ENCODE measurements around the gene ARHGEF12.
A peak's percentile ranks its signal among the peaks of the same experiment; 100 is the strongest.

ARHGEF12 gene, protein sequence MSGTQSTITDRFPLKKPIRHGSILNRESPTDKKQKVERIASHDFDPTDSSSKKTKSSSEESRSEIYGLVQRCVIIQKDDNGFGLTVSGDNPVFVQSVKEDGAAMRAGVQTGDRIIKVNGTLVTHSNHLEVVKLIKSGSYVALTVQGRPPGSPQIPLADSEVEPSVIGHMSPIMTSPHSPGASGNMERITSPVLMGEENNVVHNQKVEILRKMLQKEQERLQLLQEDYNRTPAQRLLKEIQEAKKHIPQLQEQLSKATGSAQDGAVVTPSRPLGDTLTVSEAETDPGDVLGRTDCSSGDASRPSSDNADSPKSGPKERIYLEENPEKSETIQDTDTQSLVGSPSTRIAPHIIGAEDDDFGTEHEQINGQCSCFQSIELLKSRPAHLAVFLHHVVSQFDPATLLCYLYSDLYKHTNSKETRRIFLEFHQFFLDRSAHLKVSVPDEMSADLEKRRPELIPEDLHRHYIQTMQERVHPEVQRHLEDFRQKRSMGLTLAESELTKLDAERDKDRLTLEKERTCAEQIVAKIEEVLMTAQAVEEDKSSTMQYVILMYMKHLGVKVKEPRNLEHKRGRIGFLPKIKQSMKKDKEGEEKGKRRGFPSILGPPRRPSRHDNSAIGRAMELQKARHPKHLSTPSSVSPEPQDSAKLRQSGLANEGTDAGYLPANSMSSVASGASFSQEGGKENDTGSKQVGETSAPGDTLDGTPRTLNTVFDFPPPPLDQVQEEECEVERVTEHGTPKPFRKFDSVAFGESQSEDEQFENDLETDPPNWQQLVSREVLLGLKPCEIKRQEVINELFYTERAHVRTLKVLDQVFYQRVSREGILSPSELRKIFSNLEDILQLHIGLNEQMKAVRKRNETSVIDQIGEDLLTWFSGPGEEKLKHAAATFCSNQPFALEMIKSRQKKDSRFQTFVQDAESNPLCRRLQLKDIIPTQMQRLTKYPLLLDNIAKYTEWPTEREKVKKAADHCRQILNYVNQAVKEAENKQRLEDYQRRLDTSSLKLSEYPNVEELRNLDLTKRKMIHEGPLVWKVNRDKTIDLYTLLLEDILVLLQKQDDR (N-terminal part only)

GRCh38 chr11:120335908-120336640 is at the start of gene ARHGEF12:
Gene ARHGEF12, plus strand, starts transcription at chr11:120336413. Its CDS starts 831 bp downstream, at chr11:120337244.
- H3K36me3 ChIP-seq (ENCODE audit: control insufficient read depth, insufficient read depth, low read length), result peaks cover 7% of the 10 kb centered on the region; the same call in 1 of the 2 replicates
- peak within 1 kb of the TSS; percentile 79 for H3K4me3 ChIP-seq (ENCODE audit: low read depth, low read length)
- H3K9me3 ChIP-seq (ENCODE audit: control insufficient read depth, insufficient read depth, low read depth, low read length), result no peaks in the 10 kb centered on the region
- peak within 1 kb of the TSS; percentile 75 for H3K9ac ChIP-seq (ENCODE audit: low read length)
- peak within 1 kb of the TSS; percentile 85 for H3K27ac ChIP-seq (ENCODE audit: low read depth, low read length)
- H3K4me1 ChIP-seq (ENCODE audit: control insufficient read depth, insufficient read depth, low read length), result peaks cover 19% of the 10 kb centered on the region
- H3K27me3 ChIP-seq (ENCODE audit: control insufficient read depth, insufficient read depth, low read length), result no peaks in the 10 kb centered on the region

GRCh38 chr11:120288021-120288420 is 48.2 kb upstream of the ARHGEF12 start:
- Histone ChIP-seq H3K27ac (ENCODE audit: low read depth, low read length) (no peak overlapping the region), H3K4me1 (ENCODE audit: control insufficient read depth, insufficient read depth, low read length) (no peaks in the 10 kb centered on the region), H3K27me3 (ENCODE audit: control insufficient read depth, insufficient read depth, low read length) (no peaks in the 10 kb centered on the region), H3K4me3 (ENCODE audit: low read depth, low read length) (no peak overlapping the region), H3K36me3 (ENCODE audit: control insufficient read depth, insufficient read depth, low read length) (no peaks in the 10 kb centered on the region), H3K9me3 (ENCODE audit: control insufficient read depth, insufficient read depth, low read depth, low read length) (no peaks in the 10 kb centered on the region), H3K9ac (ENCODE audit: low read length) (no peak overlapping the region)

DNA sequence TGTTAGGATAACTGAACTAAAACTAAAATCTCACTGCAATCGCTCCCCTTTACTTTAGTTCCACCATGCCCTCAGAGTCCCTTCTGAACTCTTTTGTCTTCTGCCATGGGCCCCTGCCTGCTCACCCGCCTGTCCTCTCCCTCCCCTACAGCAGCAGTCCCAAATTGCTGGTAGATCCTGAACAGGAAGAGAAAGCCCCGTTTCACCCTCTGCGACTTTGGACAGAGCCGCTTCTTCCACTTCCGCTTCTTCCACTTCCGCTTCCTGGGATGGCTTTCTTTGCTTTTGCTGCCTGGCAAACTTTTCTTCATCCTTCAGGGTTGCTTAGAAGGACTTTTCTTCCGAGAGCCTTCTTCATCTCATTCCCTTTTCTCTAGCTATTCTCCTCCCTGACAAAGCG is 46.8 kb upstream of the ARHGEF12 start:
- no peak overlapping the region for H3K4me3 ChIP-seq (ENCODE audit: low read depth, low read length)
- H3K27me3 ChIP-seq (ENCODE audit: control insufficient read depth, insufficient read depth, low read length), result no peaks in the 10 kb centered on the region
- no peak overlapping the region for H3K27ac ChIP-seq (ENCODE audit: low read depth, low read length)

DNA sequence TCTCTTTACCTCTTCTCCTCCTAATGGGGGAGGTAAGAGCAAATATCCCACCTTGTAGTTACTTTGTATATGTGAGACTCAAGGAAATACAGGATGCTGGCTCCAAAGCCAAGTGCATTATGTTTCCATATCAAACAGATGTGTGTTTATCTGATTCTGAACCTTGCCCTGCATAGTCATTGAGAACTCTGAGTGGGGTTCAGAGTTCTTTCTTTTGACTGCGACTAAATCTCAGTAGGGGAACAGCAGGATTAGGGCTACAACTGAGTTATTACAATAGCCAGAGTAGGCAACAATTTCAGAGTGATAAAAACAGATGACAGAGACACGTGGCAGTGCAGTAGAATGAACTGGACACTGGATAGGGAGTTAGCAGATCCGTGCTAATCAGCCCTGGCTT is 45.3 kb upstream of the ARHGEF12 start:
- H3K4me3 ChIP-seq (ENCODE audit: low read depth, low read length), result no peak overlapping the region
- H3K27ac ChIP-seq (ENCODE audit: low read depth, low read length), result no peak overlapping the region
- H3K9me3 ChIP-seq (ENCODE audit: control insufficient read depth, insufficient read depth, low read depth, low read length), result no peaks in the 10 kb centered on the region
- H3K36me3 ChIP-seq (ENCODE audit: control insufficient read depth, insufficient read depth, low read length), result no peaks in the 10 kb centered on the region
- no peaks in the 10 kb centered on the region for H3K27me3 ChIP-seq (ENCODE audit: control insufficient read depth, insufficient read depth, low read length)
- no peak overlapping the region for H3K9ac ChIP-seq (ENCODE audit: low read length)
- no peaks in the 10 kb centered on the region for H3K4me1 ChIP-seq (ENCODE audit: control insufficient read depth, insufficient read depth, low read length)

More for the DNA sequence above, 46.8 kb upstream of the ARHGEF12 start:
- Histone ChIP-seq H3K9ac (ENCODE audit: low read length) (no peak overlapping the region), H3K4me1 (ENCODE audit: control insufficient read depth, insufficient read depth, low read length) (no peaks in the 10 kb centered on the region), H3K9me3 (ENCODE audit: control insufficient read depth, insufficient read depth, low read depth, low read length) (no peaks in the 10 kb centered on the region), H3K36me3 (ENCODE audit: control insufficient read depth, insufficient read depth, low read length) (no peaks in the 10 kb centered on the region)

DNA sequence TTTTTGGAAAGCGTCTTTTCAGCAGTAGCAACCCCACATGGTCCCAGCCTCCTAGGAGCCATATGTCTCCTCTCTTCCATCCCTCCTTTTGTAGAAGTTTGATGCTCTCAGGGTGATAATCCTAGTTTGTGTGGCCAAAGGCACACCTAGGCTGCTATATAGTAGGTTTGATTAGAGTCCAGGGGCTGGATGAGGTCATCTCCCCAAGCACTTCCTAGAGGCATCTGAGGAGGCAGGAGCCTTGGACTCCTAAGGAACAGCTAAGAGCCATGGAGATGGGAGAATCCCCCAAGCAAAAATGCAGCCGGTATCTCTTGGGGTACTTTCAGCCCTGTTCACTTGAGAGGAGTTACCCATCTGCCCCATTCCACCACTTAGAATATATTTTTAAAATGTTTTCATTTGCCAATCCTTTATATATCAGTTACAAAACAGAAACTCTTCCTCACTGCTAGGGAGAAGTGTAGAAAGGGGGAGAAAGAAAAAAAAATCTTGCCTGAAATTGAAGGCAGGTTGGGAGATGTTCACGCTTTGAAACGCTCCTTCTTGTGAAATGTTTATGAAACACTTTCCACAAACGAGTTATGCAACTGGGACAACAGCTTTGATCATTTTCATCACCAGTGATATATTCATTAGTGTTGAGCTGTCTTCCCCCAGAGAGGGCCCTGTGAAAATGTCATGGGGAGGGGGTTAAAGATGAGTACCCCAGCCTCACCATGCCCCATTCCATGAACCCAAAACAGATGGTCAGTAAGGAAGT is 43.0 kb upstream of the ARHGEF12 start:
- Histone ChIP-seq H3K4me3 (ENCODE audit: low read depth, low read length) (no peak overlapping the region), H3K4me1 (ENCODE audit: control insufficient read depth, insufficient read depth, low read length) (no peaks in the 10 kb centered on the region), H3K27ac (ENCODE audit: low read depth, low read length) (no peak overlapping the region), H3K36me3 (ENCODE audit: control insufficient read depth, insufficient read depth, low read length) (no peaks in the 10 kb centered on the region), H3K9me3 (ENCODE audit: control insufficient read depth, insufficient read depth, low read depth, low read length) (no peaks in the 10 kb centered on the region), H3K9ac (ENCODE audit: low read length) (no peak overlapping the region), H3K27me3 (ENCODE audit: control insufficient read depth, insufficient read depth, low read length) (no peaks in the 10 kb centered on the region)

GRCh38 chr11:120294096-120294495 is 42.1 kb upstream of the ARHGEF12 start:
- Histone ChIP-seq H3K9me3 (ENCODE audit: control insufficient read depth, insufficient read depth, low read depth, low read length) (no peaks in the 10 kb centered on the region), H3K27ac (ENCODE audit: low read depth, low read length) (no peak overlapping the region), H3K27me3 (ENCODE audit: control insufficient read depth, insufficient read depth, low read length) (no peaks in the 10 kb centered on the region), H3K4me1 (ENCODE audit: control insufficient read depth, insufficient read depth, low read length) (no peaks in the 10 kb centered on the region; the same call in 1 of the 2 replicates), H3K4me3 (ENCODE audit: low read depth, low read length) (no peak overlapping the region), H3K36me3 (ENCODE audit: control insufficient read depth, insufficient read depth, low read length) (no peaks in the 10 kb centered on the region), H3K9ac (ENCODE audit: low read length) (no peak overlapping the region)

GRCh38 chr11:120295099-120295498 is 41.1 kb upstream of the ARHGEF12 start:
- Histone ChIP-seq H3K4me1 (ENCODE audit: control insufficient read depth, insufficient read depth, low read length) (peaks cover 8% of the 10 kb centered on the region; the same call in 1 of the 2 replicates), H3K4me3 (ENCODE audit: low read depth, low read length) (no peak overlapping the region), H3K9ac (ENCODE audit: low read length) (no peak overlapping the region), H3K36me3 (ENCODE audit: control insufficient read depth, insufficient read depth, low read length) (no peaks in the 10 kb centered on the region), H3K27ac (ENCODE audit: low read depth, low read length) (no peak overlapping the region), H3K27me3 (ENCODE audit: control insufficient read depth, insufficient read depth, low read length) (no peaks in the 10 kb centered on the region), H3K9me3 (ENCODE audit: control insufficient read depth, insufficient read depth, low read depth, low read length) (no peaks in the 10 kb centered on the region)

DNA sequence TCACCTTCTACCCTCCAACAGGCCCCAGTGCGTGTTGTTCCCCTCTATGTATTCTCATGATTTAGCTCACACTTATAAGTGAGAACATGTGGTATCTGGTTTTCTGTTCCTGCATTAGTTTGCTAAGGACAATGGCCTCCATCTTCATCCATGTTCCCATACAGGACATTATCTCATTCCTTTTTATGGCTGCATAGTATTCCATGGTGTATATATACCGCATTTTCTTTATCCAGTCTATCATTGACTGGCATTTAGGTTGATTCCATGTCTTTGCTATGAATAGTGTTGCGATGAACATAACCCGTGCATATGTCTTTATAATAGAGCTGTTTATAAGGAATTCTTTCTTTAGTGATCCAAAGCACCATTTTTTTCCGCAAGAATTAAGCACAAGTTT is 39.7 kb upstream of the ARHGEF12 start:
- no peaks in the 10 kb centered on the region for H3K27me3 ChIP-seq (ENCODE audit: control insufficient read depth, insufficient read depth, low read length)
- peaks cover 9% of the 10 kb centered on the region; the same call in 1 of the 2 replicates for H3K4me1 ChIP-seq (ENCODE audit: control insufficient read depth, insufficient read depth, low read length)
- no peak overlapping the region for H3K4me3 ChIP-seq (ENCODE audit: low read depth, low read length)
- H3K9me3 ChIP-seq (ENCODE audit: control insufficient read depth, insufficient read depth, low read depth, low read length), result no peaks in the 10 kb centered on the region
- H3K9ac ChIP-seq (ENCODE audit: low read length), result no peak overlapping the region
- H3K36me3 ChIP-seq (ENCODE audit: control insufficient read depth, insufficient read depth, low read length), result no peaks in the 10 kb centered on the region
- no peak overlapping the region for H3K27ac ChIP-seq (ENCODE audit: low read depth, low read length)

GRCh38 chr11:120298461-120298860 is 37.8 kb upstream of the ARHGEF12 start:
- no peaks in the 10 kb centered on the region for H3K27me3 ChIP-seq (ENCODE audit: control insufficient read depth, insufficient read depth, low read length)
- no peak overlapping the region for H3K27ac ChIP-seq (ENCODE audit: low read depth, low read length)
- H3K4me3 ChIP-seq (ENCODE audit: low read depth, low read length), result no peak overlapping the region
- no peak overlapping the region for H3K9ac ChIP-seq (ENCODE audit: low read length)
- H3K36me3 ChIP-seq (ENCODE audit: control insufficient read depth, insufficient read depth, low read length), result no peaks in the 10 kb centered on the region
- no peaks in the 10 kb centered on the region for H3K9me3 ChIP-seq (ENCODE audit: control insufficient read depth, insufficient read depth, low read depth, low read length)
- peaks cover 22% of the 10 kb centered on the region; the same call in 1 of the 2 replicates for H3K4me1 ChIP-seq (ENCODE audit: control insufficient read depth, insufficient read depth, low read length)
